CD14-positive monocyte (primary cell): ENCODE data around the gene IGF2R. TPM values are rescaled to one million over a fixed set of nuclear protein-coding genes. Genes with fewer than 3 reads are reported as not detected.

ENCODE experiments used
- DNase-seq, 3 donors: peaks; one replicate each; pipeline ENCODE4 v3.0.0-alpha.2; 2011 to 2022
- H2AFZ ChIP-seq: 2 replicates; pipeline ENCODE4 v1.6.0; 2012; ENCODE audit warnings: mild to moderate bottlenecking, low read depth, low read length, inconsistent platforms; ENCODE audit not compliant: insufficient read depth, poor library complexity, severe bottlenecking
- H3K27ac ChIP-seq, 2 donors: 1 replicate in 1 of 2; 2 replicates in 1 of 2; pipeline ENCODE4 v1.5.1; 2012 to 2013; ENCODE audit warnings: low read length in 2 of 2, control low read depth in 1 of 2, inconsistent platforms in 1 of 2, low read depth in 1 of 2, mild to moderate bottlenecking in 1 of 2
- H3K27me3 ChIP-seq, 2 donors: one replicate each; pipeline versions ENCODE4 v1.6.0 to v1.6.1; 2011 to 2013; ENCODE audit warnings: low read length in 2 of 2; ENCODE audit not compliant: control insufficient read depth in 2 of 2, insufficient read depth in 2 of 2
- H3K36me3 ChIP-seq, 2 donors: replicated peaks in 1 of 2; 1 replicate in 1 of 2; 2 replicates in 1 of 2; pipeline versions ENCODE4 v1.5.1 to v1.6.1; 2012 to 2013; ENCODE audit warnings: low read length in 2 of 2, control low read depth in 1 of 2, inconsistent platforms in 1 of 2, mild to moderate bottlenecking in 1 of 2; ENCODE audit not compliant: insufficient read depth in 2 of 2, control insufficient read depth in 1 of 2
- H3K4me1 ChIP-seq, 2 donors: 1 replicate in 1 of 2; 2 replicates in 1 of 2; pipeline versions ENCODE4 v1.5.1 to v1.6.1; 2012 to 2013; ENCODE audit warnings: low read length in 2 of 2, control low read depth in 1 of 2, inconsistent platforms in 1 of 2, mild to moderate bottlenecking in 1 of 2, moderate library complexity in 1 of 2; ENCODE audit not compliant: insufficient read depth in 2 of 2, control insufficient read depth in 1 of 2
- H3K4me2 ChIP-seq: replicated peaks from 2 replicates; pipeline ENCODE3; 2012; ENCODE audit warnings: low read length, moderate library complexity, mild to moderate bottlenecking; ENCODE audit not compliant: poor library complexity, severe bottlenecking; ENCODE audit errors: extremely low read depth
- H3K4me3 ChIP-seq, 3 experiments: fragments of 200-600 bp in 1 of 3; sonication (generic) in 1 of 3; replicated peaks in 1 of 3; 1 replicate in 2 of 3; 2 replicates in 1 of 3; pipeline ENCODE4 v1.5.1; 2011 to 2013; ENCODE audit warnings: low read length in 3 of 3, mild to moderate bottlenecking in 3 of 3, control low read depth in 2 of 3, low read depth in 2 of 3, inconsistent platforms in 1 of 3, moderate library complexity in 1 of 3
- H3K79me2 ChIP-seq: 2 replicates; pipeline ENCODE4 v1.6.0; 2012; ENCODE audit warnings: mild to moderate bottlenecking, control low read depth, inconsistent platforms, low read length, moderate library complexity; ENCODE audit not compliant: insufficient read depth
- H3K9ac ChIP-seq: 2 replicates; pipeline ENCODE4 v1.6.0; 2017; ENCODE audit warnings: low read length, mild to moderate bottlenecking; ENCODE audit not compliant: insufficient read depth, poor library complexity, severe bottlenecking
- H3K9me3 ChIP-seq, 2 donors: replicated peaks in 1 of 2; 1 replicate in 1 of 2; 2 replicates in 1 of 2; pipeline versions ENCODE4 v1.5.1 to v1.6.1; 2012 to 2013; ENCODE audit warnings: low read length in 2 of 2, control low read depth in 1 of 2; ENCODE audit not compliant: control insufficient read depth in 1 of 2, insufficient read depth in 1 of 2
- H4K20me1 ChIP-seq: 2 replicates; pipeline ENCODE4 v1.6.0; 2012; ENCODE audit warnings: mild to moderate bottlenecking, low read length, control low read depth, moderate library complexity; ENCODE audit not compliant: insufficient read depth
- H3K27ac Mint-ChIP-seq, 7 donors: one replicate each; pipeline ENCODE4 v1.8.0; 2020; ENCODE audit warnings: mild to moderate bottlenecking in 7 of 7, mixed read lengths in 7 of 7, moderate library complexity in 6 of 7, inconsistent platforms in 2 of 7
- H3K27me3 Mint-ChIP-seq, 3 donors: one replicate each; pipeline ENCODE4 v1.8.0; 2021 to 2022; ENCODE audit warnings: low read depth in 3 of 3, mild to moderate bottlenecking in 3 of 3, mixed read lengths in 3 of 3, moderate library complexity in 3 of 3, inconsistent platforms in 1 of 3
- H3K36me3 Mint-ChIP-seq, 2 donors: one replicate each; pipeline ENCODE4 v1.8.0; 2020; ENCODE audit warnings: mixed read lengths in 2 of 2, inconsistent platforms in 1 of 2, mild to moderate bottlenecking in 1 of 2
- H3K4me1 Mint-ChIP-seq: one replicate; pipeline ENCODE4 v1.8.0; 2020; ENCODE audit warnings: mild to moderate bottlenecking, mixed read lengths
- H3K4me3 Mint-ChIP-seq, 2 donors: one replicate each; pipeline ENCODE4 v1.8.0; 2020; ENCODE audit warnings: mild to moderate bottlenecking in 2 of 2, mixed read lengths in 2 of 2, moderate library complexity in 1 of 2
- H3K9me3 Mint-ChIP-seq, 7 donors: one replicate each; pipeline ENCODE4 v1.8.0; 2020 to 2022; ENCODE audit warnings: mixed read lengths in 7 of 7, mild to moderate bottlenecking in 6 of 7, moderate library complexity in 6 of 7, inconsistent platforms in 2 of 7
- CTCF ChIP-seq: fragments of 200-600 bp; IDR thresholded peaks from one replicate; pipeline ENCODE4 v1.8.0; 2022; ENCODE audit warnings: antibody characterized with exemption, mild to moderate bottlenecking
- WGBS: methylation state at CpG from one replicate; pipeline ENCODE4 v1.1.5; 2013; ENCODE audit warnings: missing lambda C conversion rate; ENCODE audit not compliant: insufficient coverage; 5-methylcytosine and 5-hydroxymethylcytosine counted together
- intact Hi-C, 2 donors: fragments of 100-400 bp; cut with micrococcal nuclease; formaldehyde crosslinking; loops; one replicate each; pipeline versions ENCODE4 v1.15.0 to v1.15.1; 2023
- polyA plus RNA-seq, 3 donors: library from polyadenylated mRNA; depleted of rRNA in 1 of 3; unstranded in 2 of 3; stranded (reverse) in 1 of 3; fragments of 300-500 nt in 2 of 3; fragments of >200 nt in 1 of 3; fragmentation: Illumina TruSeq in 2 of 3; gene quantifications; 1 replicate in 2 of 3; 2 replicates in 1 of 3; pipeline ENCODE4 v1.2.3, GENCODE V29; 2012 to 2021

IGF2R gene
- polyA plus RNA-seq, 3 donors: 6.9 to 44.8 (median 8.2) TPM

- H3K36me3 Mint-ChIP-seq: peaks cover 96 to 100% of the 10 kb centered on the region in 2 donors
- Histone ChIP-seq H2AFZ (no peak overlapping the region), H3K27me3 (no peaks in the 10 kb centered on the region), H3K36me3 (peaks cover 98 to 100% of the 10 kb centered on the region in 2 donors), H3K4me3 (no peak overlapping the region), H3K9ac (no peak overlapping the region), H3K27ac (no peak overlapping the region), H3K4me2 (no peak overlapping the region), H4K20me1 (peaks cover 83% of the 10 kb centered on the region), H3K9me3 (no peaks in the 10 kb centered on the region), H3K79me2 (no peaks in the 10 kb centered on the region), H3K4me1 (no peaks in the 10 kb centered on the region)
- peaks cover 0 to 9% (median 0%) of the 10 kb centered on the region in 7 donors for H3K9me3 Mint-ChIP-seq
- no peak overlapping the region for H3K4me3 Mint-ChIP-seq
- H3K27me3 Mint-ChIP-seq: peaks cover 0 to 2% (median 1%) of the 10 kb centered on the region in 3 donors
- intact Hi-C loops: no loop called here
- DNase-seq: no peak
- no peaks in the 10 kb centered on the region for H3K4me1 Mint-ChIP-seq
- TF ChIP-seq CTCF: no peak
- 99% methylated on average over 5 of the region's 15 CpGs for WGBS
- peak overlapping the region in 1 of 7 donors; percentile 33 for H3K27ac Mint-ChIP-seq
Measured at GRCh38 chr6:160085713-160086505, 117.0 kb downstream of the IGF2R start.

GRCh38 chr6:160086754-160087153, 117.9 kb downstream of the IGF2R start:
- no peak overlapping the region for H3K27ac Mint-ChIP-seq
- peaks cover 0 to 7% (median 0%) of the 10 kb centered on the region in 7 donors for H3K9me3 Mint-ChIP-seq
- Histone ChIP-seq H2AFZ (no peak overlapping the region), H3K4me1 (no peaks in the 10 kb centered on the region), H3K27ac (no peak overlapping the region), H3K9me3 (no peaks in the 10 kb centered on the region), H3K79me2 (no peaks in the 10 kb centered on the region), H3K27me3 (no peaks in the 10 kb centered on the region), H3K36me3 (peaks cover 97 to 100% of the 10 kb centered on the region in 2 donors), H4K20me1 (peaks cover 82% of the 10 kb centered on the region), H3K4me2 (no peak overlapping the region), H3K9ac (no peak overlapping the region), H3K4me3 (no peak overlapping the region)
- no peak for TF ChIP-seq CTCF
- no peak for DNase-seq
- intact Hi-C loops: no loop called here
- no peaks in the 10 kb centered on the region for H3K4me1 Mint-ChIP-seq
- H3K4me3 Mint-ChIP-seq: no peak overlapping the region
- peaks cover 93 to 97% of the 10 kb centered on the region in 2 donors for H3K36me3 Mint-ChIP-seq
- WGBS: 96% methylated on average over 4 of the region's 8 CpGs
- peaks cover 0 to 2% (median 1%) of the 10 kb centered on the region in 3 donors for H3K27me3 Mint-ChIP-seq
